H1 (cell line): ENCODE results near the gene ST8SIA2. TPM values are rescaled to one million over a fixed set of nuclear protein-coding genes. Genes with fewer than 3 reads are reported as not detected.

Source experiments
- CTCF ChIA-PET: fragments of 300-600 bp; sonication (Branson Sonifier 250); formaldehyde crosslinking; loops from one replicate; lab custom pipeline; 2021; ENCODE audit not compliant: partially characterized antibody; lab: Charles Lee
- POLR2A ChIA-PET: fragments of 300-600 bp; sonication (Branson Sonifier 250); formaldehyde crosslinking; loops from one replicate; lab custom pipeline; 2021; ENCODE audit warnings: inconsistent platforms; ENCODE audit not compliant: partially characterized antibody; lab: Charles Lee
- DNase-seq, 2 experiments: peaks; one replicate each; pipeline versions ENCODE4 v3.0.0 to v3.0.0-alpha.2; 2010 to 2022; ENCODE audit warnings: low spot score in 2 of 2, low read depth in 1 of 2, mixed read lengths in 1 of 2
- FAIRE-seq: peaks from 2 replicates; lab custom pipeline; 2011; peaks lifted over from hg19 to GRCh38; lab: Jason Lieb, UNC
- H2AFZ ChIP-seq: 2 replicates; pipeline ENCODE4 v1.8.1; 2012; ENCODE audit warnings: low read length, inconsistent platforms
- H2AK5ac ChIP-seq: 2 replicates; pipeline ENCODE4 v1.6.1; 2013; ENCODE audit warnings: low read depth, low read length
- H2BK120ac ChIP-seq: replicated peaks from 2 replicates; pipeline ENCODE3; 2013; ENCODE audit warnings: low read depth, low read length, inconsistent platforms
- H2BK12ac ChIP-seq: 2 replicates; pipeline ENCODE4 v1.6.1; 2013; ENCODE audit warnings: low read depth, low read length
- H2BK15ac ChIP-seq: 2 replicates; pipeline ENCODE4 v1.6.1; 2013; ENCODE audit warnings: low read length
- H2BK20ac ChIP-seq: 2 replicates; pipeline ENCODE4 v1.6.1; 2013; ENCODE audit warnings: low read length
- H2BK5ac ChIP-seq: 2 replicates; pipeline ENCODE4 v1.6.1; 2013; ENCODE audit warnings: low read depth, low read length
- H3K14ac ChIP-seq: 2 replicates; pipeline ENCODE4 v1.6.1; 2013; ENCODE audit warnings: inconsistent platforms; ENCODE audit not compliant: insufficient read length
- H3K18ac ChIP-seq: 2 replicates; pipeline ENCODE4 v1.6.1; 2013; ENCODE audit warnings: low read length; ENCODE audit errors: extremely low read depth
- H3K23ac ChIP-seq: 2 replicates; pipeline ENCODE4 v1.6.1; 2013; ENCODE audit warnings: inconsistent platforms; ENCODE audit not compliant: insufficient read length
- H3K23me2 ChIP-seq: 2 replicates; pipeline ENCODE4 v1.6.1; 2013; ENCODE audit warnings: low read depth, low read length
- H3K27ac ChIP-seq: 2 replicates; pipeline ENCODE4 v1.6.1; 2011; ENCODE audit warnings: low read depth, low read length, inconsistent platforms
- H3K27me3 ChIP-seq, 4 experiments: replicated peaks in 1 of 4; 1 replicate in 1 of 4; 2 replicates in 3 of 4; pipeline versions ENCODE4 v1.6.1 to v1.8.1; 2011 to 2013; ENCODE audit warnings: low read length in 3 of 4, mild to moderate bottlenecking in 3 of 4, inconsistent platforms in 2 of 4, mixed read lengths in 2 of 4, moderate library complexity in 1 of 4; ENCODE audit not compliant: control insufficient read depth in 3 of 4, insufficient read depth in 3 of 4; ENCODE audit errors: extremely low read depth in 1 of 4
- H3K36me3 ChIP-seq, 4 experiments: 2 replicates each; pipeline versions ENCODE4 v1.6.1 to v1.8.1; 2011 to 2013; ENCODE audit warnings: mild to moderate bottlenecking in 4 of 4, low read length in 3 of 4, moderate library complexity in 2 of 4, control low read depth in 1 of 4, inconsistent platforms in 1 of 4; ENCODE audit not compliant: insufficient read depth in 4 of 4, control insufficient read depth in 2 of 4
- H3K4ac ChIP-seq: replicated peaks from 2 replicates; pipeline ENCODE3; 2013; ENCODE audit warnings: low read length, low read depth, mixed read lengths, inconsistent platforms; ENCODE audit not compliant: insufficient read length
- H3K4me1 ChIP-seq, 4 experiments: replicated peaks in 1 of 4; 1 replicate in 1 of 4; 2 replicates in 3 of 4; pipeline versions ENCODE4 v1.6.1 to v1.8.1; 2011 to 2013; ENCODE audit warnings: low read length in 3 of 4, inconsistent platforms in 2 of 4, mixed read lengths in 1 of 4; ENCODE audit not compliant: insufficient read depth in 4 of 4, control insufficient read depth in 3 of 4
- H3K4me2 ChIP-seq, 2 experiments: 2 replicates each; pipeline versions ENCODE4 v1.6.1 to v1.8.1; 2011 to 2013; ENCODE audit warnings: low read depth in 2 of 2, low read length in 2 of 2, control low read depth in 1 of 2, inconsistent platforms in 1 of 2, mild to moderate bottlenecking in 1 of 2; ENCODE audit not compliant: insufficient read depth in 1 of 2
- H3K4me3 ChIP-seq, 4 experiments: fragments of 200-600, 300-600 bp in 1 of 4; sonication (generic), shearing (Covaris generic), sonication (Bioruptor Twin) in 1 of 4; 2 replicates each; pipeline versions ENCODE4 v1.5.1 to v1.8.1; 2011 to 2016; ENCODE audit warnings: low read length in 4 of 4, low read depth in 3 of 4, control low read depth in 2 of 4, inconsistent platforms in 2 of 4, mild to moderate bottlenecking in 2 of 4, mixed read lengths in 1 of 4, moderate library complexity in 1 of 4; ENCODE audit not compliant: insufficient read depth in 2 of 4; ENCODE audit errors: extremely low read depth in 1 of 4
- H3K56ac ChIP-seq: replicated peaks from 2 replicates; pipeline ENCODE3; 2013; ENCODE audit warnings: low read depth, mild to moderate bottlenecking, mixed read lengths, low read length, inconsistent platforms; ENCODE audit not compliant: insufficient read length
- H3K79me1 ChIP-seq: 2 replicates; pipeline ENCODE4 v1.6.1; 2013; ENCODE audit warnings: low read depth, low read length, control low read depth
- H3K79me2 ChIP-seq, 2 experiments: 2 replicates each; pipeline versions ENCODE4 v1.6.1 to v1.8.1; 2012 to 2013; ENCODE audit warnings: low read length in 2 of 2, mild to moderate bottlenecking in 2 of 2, inconsistent platforms in 1 of 2; ENCODE audit not compliant: insufficient read depth in 2 of 2, control insufficient read depth in 1 of 2
- H3K9ac ChIP-seq, 4 experiments: replicated peaks in 1 of 4; 1 replicate in 1 of 4; 2 replicates in 3 of 4; pipeline versions ENCODE4 v1.6.1 to v1.8.1; 2011 to 2013; ENCODE audit warnings: low read depth in 3 of 4, low read length in 3 of 4, control low read depth in 2 of 4, mild to moderate bottlenecking in 2 of 4, moderate library complexity in 2 of 4, inconsistent platforms in 1 of 4; ENCODE audit errors: extremely low read depth in 1 of 4
- H3K9me3 ChIP-seq, 2 experiments: 2 replicates each; pipeline versions ENCODE4 v1.6.1 to v1.8.1; 2012 to 2013; ENCODE audit warnings: mild to moderate bottlenecking in 2 of 2, moderate library complexity in 2 of 2, control low read depth in 1 of 2, inconsistent platforms in 1 of 2, low read depth in 1 of 2, low read length in 1 of 2, mixed read lengths in 1 of 2; ENCODE audit not compliant: insufficient read depth in 2 of 2
- H4K20me1 ChIP-seq, 2 experiments: replicated peaks in 1 of 2; 2 replicates each; pipeline versions ENCODE3 to v1.8.1; 2011 to 2013; ENCODE audit warnings: inconsistent platforms in 2 of 2, low read length in 2 of 2, mild to moderate bottlenecking in 1 of 2; ENCODE audit not compliant: insufficient read depth in 2 of 2, control insufficient read depth in 1 of 2
- H4K5ac ChIP-seq: 2 replicates; pipeline ENCODE4 v1.6.1; 2013; ENCODE audit warnings: low read length, low read depth, mixed read lengths, inconsistent platforms; ENCODE audit not compliant: insufficient read length
- H4K8ac ChIP-seq: 2 replicates; pipeline ENCODE4 v1.8.0; 2013; ENCODE audit warnings: mild to moderate bottlenecking, moderate library complexity, low read length, inconsistent platforms; ENCODE audit not compliant: insufficient read depth; ENCODE audit errors: extremely low read depth
- H4K91ac ChIP-seq: replicated peaks from 2 replicates; pipeline ENCODE3; 2013; ENCODE audit warnings: low read length, mixed read lengths, inconsistent platforms; ENCODE audit not compliant: insufficient read length
- GTF2F1 ChIP-seq: IDR thresholded peaks from 2 replicates; pipeline ENCODE4 v1.6.1; 2012; ENCODE audit warnings: low read depth, low read length, improper control_type of control experiment, borderline replicate concordance
- HDAC6 ChIP-seq: IDR thresholded peaks from one replicate; pipeline ENCODE4 v1.7.1; 2012; ENCODE audit warnings: low read depth, mild to moderate bottlenecking, inconsistent platforms, low read length, moderate library complexity
- RAD21 ChIP-seq, 2 experiments: IDR thresholded peaks in 1 of 2; conservative IDR thresholded peaks in 1 of 2; 2 replicates each; pipeline ENCODE4 v1.6.1; 2011; ENCODE audit warnings: low read depth in 2 of 2, low read length in 2 of 2, improper control_type of control experiment in 1 of 2, inconsistent platforms in 1 of 2, mild to moderate bottlenecking in 1 of 2, moderate library complexity in 1 of 2
- SAP30 ChIP-seq: fragments of 300-600 bp; sonication (generic); IDR thresholded peaks from 2 replicates; pipeline ENCODE4 v1.7.1; 2012; ENCODE audit warnings: low read length, moderate library complexity, mild to moderate bottlenecking, inconsistent platforms; ENCODE audit not compliant: insufficient read depth, insufficient replicate concordance
- SP2 ChIP-seq: IDR thresholded peaks from 2 replicates; pipeline ENCODE4 v1.6.1; 2012; ENCODE audit warnings: mild to moderate bottlenecking, low read length, inconsistent platforms
- YY1 ChIP-seq: IDR thresholded peaks from 2 replicates; pipeline ENCODE4 v1.6.1; 2011; ENCODE audit warnings: low read depth, mild to moderate bottlenecking, low read length
- ZNF274 ChIP-seq: IDR thresholded peaks from 2 replicates; pipeline ENCODE4 v1.7.0; 2012; ENCODE audit warnings: low read length, borderline replicate concordance; ENCODE audit errors: extremely low read depth
- WGBS, 2 experiments: shearing (Covaris generic) in 1 of 2; methylation state at CpG; one replicate each; pipeline versions ENCODE4 v1.1.6 to v1.1.7; 2013 to 2015; ENCODE audit warnings: low lambda C conversion rate in 2 of 2, mixed read lengths in 2 of 2, inconsistent platforms in 1 of 2, low coverage in 1 of 2, missing lambda C conversion rate in 1 of 2; ENCODE audit not compliant: insufficient replicate concordance in 2 of 2, insufficient coverage in 1 of 2, insufficient read length in 1 of 2; ENCODE audit errors: extremely low coverage in 1 of 2, missing lambda C conversion rate in 1 of 2; 5-methylcytosine and 5-hydroxymethylcytosine counted together
- polyA plus RNA-seq, 7 experiments: library from polyadenylated mRNA; depleted of rRNA in 3 of 7; stranded (reverse) in 5 of 7; unstranded in 2 of 7; fragments of >200 nt in 5 of 7; fragments of 200-250 nt in 2 of 7; gene quantifications; 1 replicate in 5 of 7; 2 replicates in 1 of 7; 4 replicates in 1 of 7; pipeline versions ENCODE4 v1.2.1 to v1.2.3, GENCODE V29; 2011 to 2013; ENCODE audit warnings: missing spikeins in 2 of 7, mixed read lengths in 2 of 7
- total RNA-seq: library from RNA; stranded (reverse); fragmentation: NEBNext Ultra II Directional; extraction: Animal tissue kit (Norgen Biotek cat#: 25700); gene quantifications from 2 replicates; pipeline ENCODE4 v1.2.1, GENCODE V29; 2021
- TF ChIP-seq, protein P1 (sequence below): IDR thresholded peaks from 2 replicates; pipeline ENCODE4 v1.6.1; 2011; ENCODE audit warnings: low read depth, mild to moderate bottlenecking, low read length; ENCODE audit not compliant: insufficient read depth
- TF ChIP-seq, protein P2 (sequence below): IDR thresholded peaks from 2 replicates; pipeline ENCODE4 v1.6.1; 2012; ENCODE audit warnings: low read length, inconsistent platforms
- TF ChIP-seq, protein P3 (sequence below): IDR thresholded peaks from 2 replicates; pipeline ENCODE4 v1.6.1; 2011; ENCODE audit warnings: low read length, improper control_type of control experiment

Gene ST8SIA2
- total and polyA plus RNA-seq, 2 of the 8 experiments (the other 6 are each of a cell fraction or from before 2014, with no cell fraction given): 3.0 to 4.5 TPM

DNA sequence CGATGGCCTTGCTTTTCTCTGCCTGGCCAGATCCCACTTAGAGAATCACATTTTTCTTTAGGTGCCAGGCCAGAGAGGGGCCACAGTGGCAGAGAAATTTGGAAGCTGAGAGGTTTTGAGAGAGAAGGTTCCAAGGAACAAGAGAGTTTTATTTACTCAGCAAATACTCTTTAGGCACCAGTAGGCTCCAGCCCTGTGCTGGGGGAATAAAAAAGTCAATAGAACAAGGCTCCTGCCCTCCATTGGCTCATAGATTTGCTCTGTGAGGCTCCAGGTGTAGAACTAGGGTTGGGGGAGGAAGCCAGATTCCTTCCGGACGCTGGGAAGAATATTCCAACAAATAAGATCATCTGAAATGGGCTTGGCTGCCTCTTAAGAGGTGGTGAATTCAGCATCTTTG lies 59.9 kb downstream of the ST8SIA2 start:
- Histone ChIP-seq H3K4ac (no peak overlapping the region), H3K23me2 (no peaks in the 10 kb centered on the region), H3K79me2 (no peaks in the 10 kb centered on the region), H3K4me3 (no peak overlapping the region), H3K23ac (no peak overlapping the region), H3K56ac (no peak overlapping the region), H3K4me2 (no peak overlapping the region), H2BK5ac (no peak overlapping the region), H2BK12ac (no peak overlapping the region), H3K27me3 (no peaks in the 10 kb centered on the region), H2BK20ac (no peak overlapping the region), H3K27ac (no peak overlapping the region), H4K20me1 (peaks cover 0 to 2% of the 10 kb centered on the region in 2 experiments), H3K9ac (no peak overlapping the region), H4K5ac (no peak overlapping the region), H3K36me3 (no peaks in the 10 kb centered on the region; a peak in 1 of 8 replicates), H3K4me1 (no peaks in the 10 kb centered on the region), H2BK120ac (no peak overlapping the region), H4K8ac (no peak overlapping the region), H3K79me1 (no peaks in the 10 kb centered on the region), H4K91ac (no peak overlapping the region), H2BK15ac (no peak overlapping the region), H3K9me3 (no peaks in the 10 kb centered on the region), H3K18ac (no peak overlapping the region), H2AK5ac (no peak overlapping the region), H3K14ac (no peak overlapping the region), H2AFZ (no peak overlapping the region)
- no peak for DNase-seq
- ChIA-PET POLR2A (no interaction called here), CTCF (interaction anchor here (1.4 kb wide), 1 partner anchor 26 kb away, joined by 4 read pairs; no protein-coding TSS in a partner anchor)
- 54% methylated on average over 3 of the region's 3 CpGs; no CpG with 5 or more reads in 1 of the 2 experiments for WGBS, 2 experiments
- no peak for FAIRE-seq
- TF ChIP-seq SP2 (no peak), HDAC6 (no peak), GTF2F1 (no peak), ZNF274 (no peak), SAP30 (no peak), YY1 (no peak), RAD21 (IDR thresholded peaks at IDR 0.05 in 1 of 2, conservative IDR thresholded peaks at IDR 0.05 in 1 of 2; ENCODE audit: low read depth in 2 of 2, low read length in 2 of 2) (no peak)
- TF ChIP-seq, protein P1, sequence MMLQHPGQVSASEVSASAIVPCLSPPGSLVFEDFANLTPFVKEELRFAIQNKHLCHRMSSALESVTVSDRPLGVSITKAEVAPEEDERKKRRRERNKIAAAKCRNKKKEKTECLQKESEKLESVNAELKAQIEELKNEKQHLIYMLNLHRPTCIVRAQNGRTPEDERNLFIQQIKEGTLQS: no peak
- TF ChIP-seq, protein P2, sequence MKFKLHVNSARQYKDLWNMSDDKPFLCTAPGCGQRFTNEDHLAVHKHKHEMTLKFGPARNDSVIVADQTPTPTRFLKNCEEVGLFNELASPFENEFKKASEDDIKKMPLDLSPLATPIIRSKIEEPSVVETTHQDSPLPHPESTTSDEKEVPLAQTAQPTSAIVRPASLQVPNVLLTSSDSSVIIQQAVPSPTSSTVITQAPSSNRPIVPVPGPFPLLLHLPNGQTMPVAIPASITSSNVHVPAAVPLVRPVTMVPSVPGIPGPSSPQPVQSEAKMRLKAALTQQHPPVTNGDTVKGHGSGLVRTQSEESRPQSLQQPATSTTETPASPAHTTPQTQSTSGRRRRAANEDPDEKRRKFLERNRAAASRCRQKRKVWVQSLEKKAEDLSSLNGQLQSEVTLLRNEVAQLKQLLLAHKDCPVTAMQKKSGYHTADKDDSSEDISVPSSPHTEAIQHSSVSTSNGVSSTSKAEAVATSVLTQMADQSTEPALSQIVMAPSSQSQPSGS: no peak
- TF ChIP-seq, protein P3, sequence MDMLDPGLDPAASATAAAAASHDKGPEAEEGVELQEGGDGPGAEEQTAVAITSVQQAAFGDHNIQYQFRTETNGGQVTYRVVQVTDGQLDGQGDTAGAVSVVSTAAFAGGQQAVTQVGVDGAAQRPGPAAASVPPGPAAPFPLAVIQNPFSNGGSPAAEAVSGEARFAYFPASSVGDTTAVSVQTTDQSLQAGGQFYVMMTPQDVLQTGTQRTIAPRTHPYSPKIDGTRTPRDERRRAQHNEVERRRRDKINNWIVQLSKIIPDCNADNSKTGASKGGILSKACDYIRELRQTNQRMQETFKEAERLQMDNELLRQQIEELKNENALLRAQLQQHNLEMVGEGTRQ: no peak
